HG03066 (cell line): ENCODE measurements around the gene CDV3.

ENCODE experiments used
- ATAC-seq: cut with Tn5 transposase; IDR thresholded peaks from one replicate; pipeline ENCODE4 v1.9.1; 2021; ENCODE audit warnings: low read depth; ENCODE audit not compliant: unreplicated experiment

The CDV3 gene

DNA sequence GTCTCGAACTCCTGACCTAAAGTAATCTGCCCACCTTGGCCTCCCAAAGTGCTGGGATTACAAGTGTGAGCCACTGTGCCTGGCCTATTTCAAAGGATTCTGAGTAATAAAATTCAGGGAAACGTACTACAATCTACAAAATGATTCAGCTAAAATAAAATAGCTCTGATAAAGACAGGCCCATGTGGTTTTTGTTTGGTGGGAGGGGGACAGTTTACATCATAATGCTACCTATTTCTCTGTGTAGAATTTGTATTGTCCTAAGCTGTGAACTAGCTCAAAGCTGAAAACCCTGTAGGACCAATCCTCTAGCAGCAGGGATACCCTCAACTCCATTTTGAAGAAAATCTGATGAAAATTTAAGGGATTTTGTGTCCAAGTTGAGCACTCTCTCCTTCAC, 25.8 kb downstream of the CDV3 start:
- ATAC-seq: no peak

GRCh38 chr3:133600572-133601081, 27.1 kb downstream of the CDV3 start:
- ATAC-seq: no peak

- ATAC-seq: no peak
These were observed 32.9 kb downstream of the CDV3 start for GRCh38 chr3:133606342-133606741.

- ATAC-seq: no peak
These were observed 33.4 kb downstream of the CDV3 start for GRCh38 chr3:133606902-133607301.

- no peak for ATAC-seq
These were observed 34.3 kb downstream of the CDV3 start for GRCh38 chr3:133607816-133608215.

GRCh38 chr3:133608388-133608787, 34.9 kb downstream of the CDV3 start:
- ATAC-seq: no peak

DNA sequence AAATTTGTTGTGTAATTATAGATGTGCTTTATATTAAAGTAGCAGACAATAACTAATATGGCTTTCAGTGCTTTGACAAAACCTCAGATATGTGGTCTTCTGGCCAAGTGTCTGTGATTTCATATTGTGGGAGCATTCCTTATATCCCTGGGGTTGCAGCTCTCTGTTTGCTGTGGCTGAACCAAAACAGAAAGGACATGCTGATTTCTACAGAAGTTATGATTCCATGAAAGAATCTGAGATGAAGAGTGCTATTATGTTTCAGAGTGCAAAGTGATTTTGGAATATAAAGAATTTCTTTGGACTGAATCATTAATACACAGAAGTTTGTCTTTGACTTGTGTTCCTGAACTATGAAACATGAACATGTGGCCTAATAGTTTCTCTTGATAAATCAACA, 36.5 kb downstream of the CDV3 start:
- ATAC-seq: no peak

- no peak for ATAC-seq
These were observed 38.0 kb downstream of the CDV3 start for GRCh38 chr3:133611534-133611933.

- peak; percentile 99 for ATAC-seq
These were observed 46.7 kb downstream of the CDV3 start for GRCh38 chr3:133620066-133620784.

GRCh38 chr3:133627789-133628188, 54.3 kb downstream of the CDV3 start:
- ATAC-seq: no peak

DNA sequence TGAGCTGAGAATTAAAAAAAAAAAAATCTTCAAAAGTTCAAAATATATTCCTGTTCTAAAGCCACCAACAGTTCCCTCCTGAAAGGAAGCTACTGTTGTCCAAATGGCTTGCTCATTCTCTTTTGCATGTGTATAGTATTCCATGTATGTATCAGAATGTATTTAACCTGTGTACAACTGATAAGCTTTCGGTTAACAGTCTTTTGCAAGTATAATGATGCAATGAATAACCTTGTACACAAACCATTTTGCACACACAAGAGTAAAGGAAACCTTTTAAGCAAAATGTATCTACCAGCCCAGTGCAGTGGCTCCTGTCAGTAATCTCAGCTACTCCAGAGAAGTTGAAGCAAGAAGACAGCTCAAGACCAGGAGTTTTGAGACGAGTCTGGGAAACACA, 55.7 kb downstream of the CDV3 start:
- no peak for ATAC-seq

DNA sequence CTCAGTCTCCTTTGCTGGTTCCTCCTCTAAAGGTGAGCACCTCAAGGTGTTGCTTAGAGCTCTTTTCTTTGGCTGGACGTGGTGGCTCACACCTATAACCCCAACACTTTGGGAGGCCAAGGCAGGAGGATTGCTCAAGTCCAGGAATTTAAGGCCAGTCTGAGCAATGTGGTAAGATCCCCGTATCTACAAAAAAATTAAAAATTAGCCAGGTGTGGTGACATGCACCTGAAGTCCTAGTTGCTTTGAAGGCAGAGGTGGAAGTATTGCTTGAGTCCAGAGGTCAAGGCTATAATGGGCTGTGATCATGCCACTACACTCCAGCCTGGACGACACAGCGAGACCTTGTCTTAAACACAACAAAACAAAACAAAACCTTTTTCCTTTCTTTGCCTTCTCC, 60.0 kb downstream of the CDV3 start:
- ATAC-seq: no peak
